Lower leg skin (tissue), 3 donors: ENCODE data around the gene FDX2.

ENCODE experiments used
- CTCF ChIP-seq, 3 donors: fragments of 450-650 bp; IDR thresholded peaks; one replicate each; pipeline ENCODE4 v1.5.1; 2016; ENCODE audit warnings: antibody characterized with exemption in 3 of 3, mild to moderate bottlenecking in 3 of 3, moderate library complexity in 2 of 3
- POLR2A ChIP-seq, 2 donors: fragments of 450-650 bp; IDR thresholded peaks; one replicate each; pipeline ENCODE4 v1.6.1; 2016 to 2017; ENCODE audit warnings: antibody characterized with exemption in 2 of 2, mild to moderate bottlenecking in 1 of 2, moderate library complexity in 1 of 2

- TF ChIP-seq CTCF (IDR thresholded peaks at IDR 0.05), result no peak
- no peak for TF ChIP-seq POLR2A (IDR thresholded peaks at IDR 0.05)
Measured at GRCh38 chr19:10262771-10263170, 53.0 kb downstream of the FDX2 start.
